Activated B cell treated with CpG ODN at 0.5 μM for 24 hours (primary cell): Measurements from ENCODE around the gene WDR73. TPM values are rescaled to one million over a fixed set of nuclear protein-coding genes. Genes with fewer than 3 reads are reported as not detected.
A peak's percentile ranks its signal among the peaks of the same experiment; 100 is the strongest.

Experiments used
- ATAC-seq: fragments of 200-7000 bp; cut with Tn5 transposase; one replicate; pipeline ENCODE4 v1.10.0; 2021; ENCODE audit warnings: low read depth, mild to moderate bottlenecking, moderate library complexity
- CTCF ChIA-PET: fragments of 350-600 bp; sonication (Branson Sonifier 250); formaldehyde crosslinking; loops from one replicate; lab custom pipeline; 2021; ENCODE audit warnings: antibody characterized with exemption; lab: Charles Lee
- POLR2A ChIA-PET: fragments of 350-600 bp; sonication (Branson Sonifier 250); formaldehyde crosslinking; loops from one replicate; lab custom pipeline; 2021; ENCODE audit warnings: antibody characterized with exemption; lab: Charles Lee
- DNase-seq: peaks from one replicate; pipeline ENCODE4 v3.0.0; 2022
- H3K27ac Mint-ChIP-seq: one replicate; pipeline ENCODE4 v1.8.0; 2020; ENCODE audit warnings: mixed read lengths
- H3K27me3 Mint-ChIP-seq: one replicate; pipeline ENCODE4 v1.8.0; 2021; ENCODE audit warnings: mixed read lengths
- H3K36me3 Mint-ChIP-seq: one replicate; pipeline ENCODE4 v1.8.0; 2021; ENCODE audit warnings: low read depth, mixed read lengths
- H3K4me1 Mint-ChIP-seq: one replicate; pipeline ENCODE4 v1.8.0; 2021; ENCODE audit warnings: mixed read lengths
- H3K4me3 Mint-ChIP-seq: one replicate; pipeline ENCODE4 v1.8.0; 2020; ENCODE audit warnings: mild to moderate bottlenecking, mixed read lengths
- H3K9me3 Mint-ChIP-seq: one replicate; pipeline ENCODE4 v1.8.0; 2020; ENCODE audit warnings: mixed read lengths
- CTCF ChIP-seq: fragments of 200-600 bp; IDR thresholded peaks from one replicate; pipeline ENCODE4 v1.8.0; 2022; ENCODE audit warnings: antibody characterized with exemption, mild to moderate bottlenecking
- intact Hi-C: fragments of 100-400 bp; cut with micrococcal nuclease; formaldehyde crosslinking; loops from one replicate; pipeline ENCODE4 v1.15.1; 2024
- total RNA-seq: library from RNA; stranded (reverse); gene quantifications from 2 replicates; pipeline ENCODE4 v1.2.3, GENCODE V29; 2022

The WDR73 gene
- total RNA-seq, 1 donor from 2014 or later = 38.9 TPM

- H3K27ac Mint-ChIP-seq = no peak overlapping the region
- H3K36me3 Mint-ChIP-seq = peaks cover 50% of the 10 kb centered on the region
- CTCF ChIA-PET = no interaction called here
These were observed 31.2 kb upstream of the WDR73 start for GRCh38 chr15:84685304-84685703.

GRCh38 chr15:84684092-84684491, 30.0 kb upstream of the WDR73 start:
- H3K4me1 Mint-ChIP-seq = peaks cover 38% of the 10 kb centered on the region
- no peak overlapping the region for H3K27ac Mint-ChIP-seq
- no peaks in the 10 kb centered on the region for H3K9me3 Mint-ChIP-seq
- peaks cover 54% of the 10 kb centered on the region for H3K36me3 Mint-ChIP-seq
- intact Hi-C loops = no loop called here
- no peaks in the 10 kb centered on the region for H3K27me3 Mint-ChIP-seq
- TF ChIP-seq CTCF = no peak
- ChIA-PET CTCF (no interaction called here), POLR2A (no interaction called here)
- DNase-seq (no peak), ATAC-seq (no peak)
- H3K4me3 Mint-ChIP-seq = no peak overlapping the region

More at GRCh38 chr15:84685304-84685703, 31.2 kb upstream of the WDR73 start:
- DNase-seq = no peak
- intact Hi-C loops = no loop called here
- peaks cover 4% of the 10 kb centered on the region for H3K9me3 Mint-ChIP-seq
- ATAC-seq = no peak
- POLR2A ChIA-PET = interaction anchor here (0.6 to 0.7 kb wide), 3 partner anchors 37 to 122 kb away, joined by 3 to 4 read pairs (median 3); no protein-coding TSS in a partner anchor
- no peaks in the 10 kb centered on the region for H3K27me3 Mint-ChIP-seq
- TF ChIP-seq CTCF = no peak
- H3K4me3 Mint-ChIP-seq = no peak overlapping the region
- peaks cover 43% of the 10 kb centered on the region for H3K4me1 Mint-ChIP-seq

GRCh38 chr15:84681831-84682230, 27.7 kb upstream of the WDR73 start:
- intact Hi-C loops = no loop called here
- ChIA-PET CTCF (no interaction called here), POLR2A (no interaction called here)
- Mint-ChIP-seq H3K4me1 (peaks cover 22% of the 10 kb centered on the region), H3K36me3 (peaks cover 59% of the 10 kb centered on the region), H3K4me3 (no peak overlapping the region), H3K27me3 (no peaks in the 10 kb centered on the region), H3K9me3 (no peaks in the 10 kb centered on the region), H3K27ac (peak overlapping the region; percentile 37)
- ATAC-seq (peak; percentile 54), DNase-seq (no peak)
- no peak for TF ChIP-seq CTCF

GRCh38 chr15:84671211-84671610, 17.1 kb upstream of the WDR73 start:
- no peaks in the 10 kb centered on the region for H3K4me1 Mint-ChIP-seq
- intact Hi-C loops = no loop called here
- POLR2A ChIA-PET = no interaction called here
- ATAC-seq (no peak), DNase-seq (no peak)
- H3K4me3 Mint-ChIP-seq = no peak overlapping the region
- no peak overlapping the region for H3K27ac Mint-ChIP-seq
- H3K9me3 Mint-ChIP-seq = no peaks in the 10 kb centered on the region
- no peak for TF ChIP-seq CTCF
- no peaks in the 10 kb centered on the region for H3K27me3 Mint-ChIP-seq
- CTCF ChIA-PET = no interaction called here
- H3K36me3 Mint-ChIP-seq = peaks cover 72% of the 10 kb centered on the region

GRCh38 chr15:84669726-84670125, 15.6 kb upstream of the WDR73 start:
- ChIA-PET POLR2A (no interaction called here), CTCF (no interaction called here)
- Mint-ChIP-seq H3K4me1 (no peaks in the 10 kb centered on the region), H3K27me3 (no peaks in the 10 kb centered on the region), H3K36me3 (peaks cover 72% of the 10 kb centered on the region), H3K27ac (no peak overlapping the region), H3K9me3 (no peaks in the 10 kb centered on the region), H3K4me3 (no peak overlapping the region)
- DNase-seq = no peak
- no peak for ATAC-seq
- TF ChIP-seq CTCF = no peak
- intact Hi-C loops = no loop called here
